Mucosa of rectum (tissue), 2 donors: Measurements from ENCODE around the gene ALDH9A1.
A peak's percentile ranks its signal among the peaks of the same experiment; 100 is the strongest.
"Not testable (repeated sequence)": the region's sequence is repeated elsewhere in the genome, so short reads cannot be mapped to it uniquely, and the experiment has no call there.

ENCODE experiments used
- H3K27ac ChIP-seq, 2 donors: one replicate each; pipeline ENCODE4 v1.7.0; 2013; ENCODE audit warnings: inconsistent platforms in 2 of 2, low read depth in 2 of 2, low read length in 2 of 2
- H3K27me3 ChIP-seq, 2 donors: one replicate each; pipeline ENCODE4 v1.7.0; 2013; ENCODE audit warnings: low read length in 2 of 2; ENCODE audit not compliant: control insufficient read depth in 2 of 2, insufficient read depth in 2 of 2
- H3K36me3 ChIP-seq, 2 donors: one replicate each; pipeline ENCODE4 v1.7.0; 2013; ENCODE audit warnings: low read length in 2 of 2; ENCODE audit not compliant: control insufficient read depth in 2 of 2, insufficient read depth in 2 of 2
- H3K4me1 ChIP-seq, 2 donors: one replicate each; pipeline ENCODE4 v1.7.0; 2013; ENCODE audit warnings: low read length in 2 of 2, mild to moderate bottlenecking in 1 of 2; ENCODE audit not compliant: control insufficient read depth in 2 of 2, insufficient read depth in 2 of 2
- H3K4me3 ChIP-seq, 2 donors: one replicate each; pipeline ENCODE4 v1.7.0; 2013; ENCODE audit warnings: low read length in 2 of 2
- H3K9ac ChIP-seq, 2 donors: one replicate each; pipeline ENCODE4 v1.7.0; 2013; ENCODE audit warnings: low read length in 2 of 2, low read depth in 1 of 2, mild to moderate bottlenecking in 1 of 2
- H3K9me3 ChIP-seq, 2 donors: one replicate each; pipeline ENCODE4 v1.7.0; 2013; ENCODE audit warnings: low read length in 2 of 2; ENCODE audit not compliant: control insufficient read depth in 2 of 2
- donor health status: healthy.
- donor health status: Normal muscosa, but diverticular disease.

ALDH9A1 gene

DNA sequence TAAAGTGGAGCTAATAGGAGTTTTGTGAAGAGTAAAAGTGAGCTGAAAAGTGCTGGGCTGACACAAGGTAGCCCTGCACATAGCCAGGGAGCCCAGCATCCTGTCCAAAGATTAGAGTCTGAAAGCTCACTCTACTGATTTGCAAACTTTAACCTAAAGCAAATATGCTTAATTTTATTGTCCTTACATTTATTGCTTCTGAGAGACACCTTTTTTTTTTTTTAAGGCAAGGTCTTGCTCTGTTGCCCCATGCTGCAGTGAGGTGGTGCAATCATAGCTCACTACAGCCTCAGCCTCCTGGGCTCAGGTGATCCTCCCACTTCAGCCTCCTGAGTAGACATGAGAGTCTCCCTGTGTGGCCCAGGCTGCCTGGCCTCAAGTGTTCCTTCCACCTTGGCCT lies 50.8 kb downstream of the ALDH9A1 start:
- H3K4me1 ChIP-seq = peaks cover 25 to 30% of the 10 kb centered on the region in 2 donors
- no peaks in the 10 kb centered on the region for H3K9me3 ChIP-seq
- peak overlapping the region in 1 of 2 donors; percentile 55 for H3K9ac ChIP-seq
- no peaks in the 10 kb centered on the region for H3K27me3 ChIP-seq
- H3K27ac ChIP-seq = peak overlapping the region; percentile 79 to 87
- H3K4me3 ChIP-seq = no peak overlapping the region
- H3K36me3 ChIP-seq = peaks cover 18 to 24% of the 10 kb centered on the region in 2 donors

DNA sequence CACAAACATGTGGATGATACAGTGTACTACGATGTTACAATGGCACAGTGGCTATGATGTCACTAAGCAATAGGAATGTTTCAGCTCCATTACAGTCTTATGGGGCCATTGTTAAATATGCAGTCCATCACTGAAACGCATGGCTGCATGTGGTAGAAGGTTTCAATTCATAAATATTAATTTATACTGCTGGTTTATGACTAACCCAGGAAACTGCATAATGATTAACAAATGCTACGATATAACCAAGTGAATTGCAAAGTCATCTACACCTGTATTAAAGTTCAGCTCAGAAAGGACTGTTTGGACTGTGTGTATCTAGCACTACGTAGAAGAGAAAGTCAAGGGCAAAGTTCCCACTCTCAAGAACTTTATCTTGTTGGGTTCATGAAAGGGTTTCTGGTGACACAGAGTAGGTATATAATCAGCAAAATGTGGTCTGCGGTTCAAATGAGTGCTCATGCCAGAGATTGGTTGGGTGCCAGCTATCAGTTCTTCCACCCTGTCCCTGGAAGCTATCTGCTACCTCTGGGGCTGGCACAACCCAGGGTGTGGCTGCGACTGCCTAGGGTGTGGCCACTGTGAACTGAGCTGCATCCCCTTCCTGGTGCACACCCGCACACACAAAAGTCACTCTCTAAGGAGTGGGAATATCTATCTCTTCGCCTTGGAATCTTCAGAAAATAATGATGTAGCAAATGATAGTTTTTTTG lies 52.6 kb downstream of the ALDH9A1 start:
- Histone ChIP-seq H3K27me3 (no peaks in the 10 kb centered on the region), H3K9me3 (no peaks in the 10 kb centered on the region), H3K36me3 (peaks cover 9 to 14% of the 10 kb centered on the region in 2 donors), H3K4me3 (peak overlapping the region; percentile 30 to 55), H3K9ac (peak overlapping the region in 1 of 2 donors; percentile 55), H3K4me1 (peaks cover 25 to 30% of the 10 kb centered on the region in 2 donors), H3K27ac (peak overlapping the region; percentile 79 to 87)

GRCh38 chr1:165644064-165644735 lies 54.2 kb downstream of the ALDH9A1 start:
- H3K4me3 ChIP-seq = no peak overlapping the region
- peak overlapping the region in 1 of 2 donors; percentile 3 for H3K27ac ChIP-seq
- peaks cover 25 to 30% of the 10 kb centered on the region in 2 donors for H3K4me1 ChIP-seq
- no peak overlapping the region for H3K9ac ChIP-seq
- peaks cover 9 to 10% of the 10 kb centered on the region in 2 donors for H3K36me3 ChIP-seq
- H3K9me3 ChIP-seq = no peaks in the 10 kb centered on the region
- no peaks in the 10 kb centered on the region for H3K27me3 ChIP-seq

DNA sequence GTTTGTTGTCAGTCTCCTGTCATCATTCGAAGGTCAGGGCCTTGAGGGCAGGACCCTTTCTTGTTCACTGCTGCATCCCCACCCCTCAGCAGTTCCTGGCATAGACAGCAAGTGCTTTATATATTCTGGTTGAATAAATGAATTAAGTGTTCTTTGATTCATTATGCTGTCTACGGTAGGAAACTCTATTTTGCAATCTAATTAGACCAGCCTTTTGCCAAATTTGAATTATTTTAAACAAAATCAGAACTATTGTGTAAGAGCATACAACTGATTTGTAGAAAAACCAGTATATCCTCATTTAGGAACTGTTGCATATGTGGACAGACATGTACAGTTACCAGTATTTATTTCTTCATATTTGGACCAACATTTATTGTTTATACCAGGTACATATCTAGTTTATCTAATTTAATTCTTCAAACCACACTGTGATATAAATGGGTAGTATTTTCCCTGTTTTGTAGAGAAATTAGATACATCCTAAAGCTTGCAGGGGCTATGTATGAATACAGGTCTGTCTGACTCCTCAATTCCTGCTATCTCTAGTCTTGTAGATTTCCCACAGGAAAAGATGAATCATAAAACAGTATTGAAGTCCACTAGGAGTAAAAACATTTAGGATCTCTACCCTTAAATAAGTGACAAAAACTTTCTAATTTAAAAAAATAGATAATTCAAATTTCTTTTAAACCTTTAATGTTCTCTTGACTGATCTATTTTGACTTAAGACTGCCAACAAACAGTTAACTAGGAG lies 57.0 kb downstream of the ALDH9A1 start:
- Histone ChIP-seq H3K36me3 (peaks cover 10 to 15% of the 10 kb centered on the region in 2 donors), H3K9ac (no peak overlapping the region), H3K4me1 (peaks cover 19 to 23% of the 10 kb centered on the region in 2 donors)

GRCh38 chr1:165639821-165640623 lies 58.3 kb downstream of the ALDH9A1 start:
- no peak overlapping the region for H3K27ac ChIP-seq
- H3K4me3 ChIP-seq = no peak overlapping the region
- no peaks in the 10 kb centered on the region for H3K9me3 ChIP-seq
- peaks cover 10 to 15% of the 10 kb centered on the region in 2 donors for H3K36me3 ChIP-seq
- H3K4me1 ChIP-seq = peaks cover 10% of the 10 kb centered on the region in 2 donors
- no peak overlapping the region for H3K9ac ChIP-seq
- H3K27me3 ChIP-seq = no peaks in the 10 kb centered on the region

More for the DNA sequence above, 57.0 kb downstream of the ALDH9A1 start:
- H3K4me3 ChIP-seq = no peak overlapping the region
- H3K9me3 ChIP-seq = no peaks in the 10 kb centered on the region
- H3K27ac ChIP-seq = no peak overlapping the region
- H3K27me3 ChIP-seq = no peaks in the 10 kb centered on the region

GRCh38 chr1:165638211-165638610 lies 60.2 kb downstream of the ALDH9A1 start:
- not testable (repeated sequence) for H3K9me3 ChIP-seq, H3K27me3 ChIP-seq, H3K4me3 ChIP-seq, H3K9ac ChIP-seq
- Histone ChIP-seq H3K36me3 (peaks cover 10 to 15% of the 10 kb centered on the region in 2 donors), H3K4me1 (peaks cover 18% of the 10 kb centered on the region in 2 donors), H3K27ac (peak overlapping the region in 1 of 2 donors; percentile 67)

DNA sequence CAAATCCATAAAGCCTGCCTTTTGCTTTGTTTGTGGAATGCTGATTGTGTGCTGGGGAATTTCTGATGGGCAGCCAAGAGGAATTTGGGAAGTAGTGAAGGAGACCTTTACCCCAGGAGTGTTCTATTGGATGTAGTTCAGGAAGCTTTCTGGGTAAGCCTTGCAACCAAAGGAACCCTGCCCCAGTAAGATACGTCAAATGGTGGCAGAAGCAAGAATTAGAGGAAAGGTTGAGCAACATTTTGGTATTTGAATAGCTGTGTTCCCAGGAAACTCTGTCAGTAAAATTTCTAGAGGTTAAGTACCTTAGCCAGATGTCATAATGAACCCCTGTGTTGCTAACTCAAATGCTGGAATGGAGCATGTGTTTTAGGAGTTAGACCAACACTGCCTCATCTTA lies 60.9 kb downstream of the ALDH9A1 start:
- H3K9me3 ChIP-seq = no peaks in the 10 kb centered on the region
- H3K4me1 ChIP-seq = peaks cover 25 to 26% of the 10 kb centered on the region in 2 donors
- no peak overlapping the region for H3K4me3 ChIP-seq
- H3K36me3 ChIP-seq = peaks cover 10 to 15% of the 10 kb centered on the region in 2 donors
- H3K9ac ChIP-seq = no peak overlapping the region
- no peaks in the 10 kb centered on the region for H3K27me3 ChIP-seq
- peak overlapping the region; percentile 42 to 67 for H3K27ac ChIP-seq

DNA sequence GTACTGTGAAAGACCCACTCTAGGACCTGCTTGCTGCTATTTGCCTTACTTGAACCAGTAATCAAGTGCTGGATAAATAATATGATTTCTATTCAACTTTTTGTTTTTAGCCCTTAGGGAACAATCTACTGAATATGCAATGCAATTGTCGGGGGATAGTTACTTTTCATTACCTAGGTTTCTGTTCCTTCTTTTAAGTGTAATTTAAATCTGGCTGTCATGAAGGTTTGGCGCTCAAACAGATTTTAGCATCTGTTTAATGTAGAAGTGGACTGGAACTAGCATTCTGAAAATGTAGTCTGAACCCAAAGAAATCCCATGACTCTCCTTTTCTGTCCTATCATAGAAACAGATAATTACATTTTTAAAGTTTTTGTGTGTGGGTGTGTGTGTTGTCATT lies 62.5 kb downstream of the ALDH9A1 start:
- Histone ChIP-seq H3K27ac (no peak overlapping the region), H3K9me3 (no peaks in the 10 kb centered on the region), H3K4me1 (peaks cover 30 to 31% of the 10 kb centered on the region in 2 donors), H3K9ac (no peak overlapping the region), H3K27me3 (no peaks in the 10 kb centered on the region), H3K36me3 (peaks cover 10 to 15% of the 10 kb centered on the region in 2 donors), H3K4me3 (no peak overlapping the region)

- H3K27me3 ChIP-seq = no peaks in the 10 kb centered on the region
- no peak overlapping the region for H3K9ac ChIP-seq
- no peak overlapping the region for H3K4me3 ChIP-seq
- H3K9me3 ChIP-seq = no peaks in the 10 kb centered on the region
- peaks cover 8 to 15% of the 10 kb centered on the region in 2 donors for H3K36me3 ChIP-seq
- no peak overlapping the region for H3K27ac ChIP-seq
- H3K4me1 ChIP-seq = peaks cover 30 to 31% of the 10 kb centered on the region in 2 donors
These were observed 63.0 kb downstream of the ALDH9A1 start for GRCh38 chr1:165635329-165635728.
